ENCODE data around the gene ALG9. TPM values are rescaled to one million over a fixed set of nuclear protein-coding genes. Genes with fewer than 3 reads are reported as not detected.

Gene ALG9
- polyA plus RNA-seq, 1 donor (not counting 4 experiments of a cell fraction or from before 2014, with no cell fraction given), result 27.2 TPM

- Histone ChIP-seq H3K9me1 (ENCODE audit: control insufficient read depth, extremely low read depth, insufficient read depth, low read length) (no peaks in the 10 kb centered on the region), H4K20me1 (ENCODE audit: control insufficient read depth, extremely low read depth, insufficient read depth, low read length) (no peaks in the 10 kb centered on the region), H3K9me3 (ENCODE audit: control insufficient read depth, low read depth, low read length) (no peaks in the 10 kb centered on the region), H2AFZ (ENCODE audit: control insufficient read depth, low read length) (no peak overlapping the region), H3K79me2 (ENCODE audit: control insufficient read depth, insufficient read depth, low read length) (no peaks in the 10 kb centered on the region), H3K4me2 (ENCODE audit: control insufficient read depth, extremely low read depth, insufficient read depth, low read depth, low read length) (no peak overlapping the region), H3K4me1 (ENCODE audit: control insufficient read depth, extremely low read depth, insufficient read depth, low read length) (no peaks in the 10 kb centered on the region), H3K27ac (ENCODE audit: control insufficient read depth, insufficient read depth, low read length) (no peak overlapping the region), H3K36me3 (ENCODE audit: control insufficient read depth in 2 of 2, extremely low read depth in 1 of 2, insufficient read depth in 2 of 2, low read length in 2 of 2) (no peaks in the 10 kb centered on the region), H3K27me3 (ENCODE audit: control insufficient read depth, extremely low read depth, insufficient read depth, low read length) (no peaks in the 10 kb centered on the region), H3K4me3 (ENCODE audit: control insufficient read depth in 2 of 3, extremely low read depth in 1 of 3, insufficient read depth in 2 of 3, low read depth in 1 of 3, low read length in 3 of 3) (no peak overlapping the region), H3K9ac (ENCODE audit: control insufficient read depth, extremely low read depth, insufficient read depth, low read length) (no peak overlapping the region)
- dilution Hi-C loops (cut with MboI; ENCODE audit: extremely low pct_ligation_motif_present, low sequenced_read_pairs), result no loop called here
- TF ChIP-seq EZH2 (IDR thresholded peaks at IDR 0.05; ENCODE audit: low read length) (no peak), CTCF (optimal IDR thresholded peaks at IDR 0.05 in 1 of 3, IDR thresholded peaks at IDR 0.05 in 1 of 3, conservative IDR thresholded peaks at IDR 0.05 in 1 of 3; ENCODE audit: extremely low read depth in 1 of 3, insufficient read depth in 2 of 3, low read length in 3 of 3) (no peak)
- no peak for FAIRE-seq
- no peak for DNase-seq (ENCODE audit: low read depth, low spot score)
Observed at GRCh38 chr11:111819161-111819828, 52.1 kb downstream of the ALG9 start.

- Histone ChIP-seq H3K27ac (ENCODE audit: control insufficient read depth, insufficient read depth, low read length) (no peak overlapping the region), H2AFZ (ENCODE audit: control insufficient read depth, low read length) (no peak overlapping the region), H3K9ac (ENCODE audit: control insufficient read depth, extremely low read depth, insufficient read depth, low read length) (no peak overlapping the region), H3K27me3 (ENCODE audit: control insufficient read depth, extremely low read depth, insufficient read depth, low read length) (no peaks in the 10 kb centered on the region), H3K9me3 (ENCODE audit: control insufficient read depth, low read depth, low read length) (no peaks in the 10 kb centered on the region), H3K36me3 (ENCODE audit: control insufficient read depth in 2 of 2, extremely low read depth in 1 of 2, insufficient read depth in 2 of 2, low read length in 2 of 2) (no peaks in the 10 kb centered on the region), H4K20me1 (ENCODE audit: control insufficient read depth, extremely low read depth, insufficient read depth, low read length) (no peaks in the 10 kb centered on the region), H3K9me1 (ENCODE audit: control insufficient read depth, extremely low read depth, insufficient read depth, low read length) (no peaks in the 10 kb centered on the region), H3K4me2 (ENCODE audit: control insufficient read depth, extremely low read depth, insufficient read depth, low read depth, low read length) (no peak overlapping the region), H3K4me3 (ENCODE audit: control insufficient read depth in 2 of 3, extremely low read depth in 1 of 3, insufficient read depth in 2 of 3, low read depth in 1 of 3, low read length in 3 of 3) (no peak overlapping the region), H3K4me1 (ENCODE audit: control insufficient read depth, extremely low read depth, insufficient read depth, low read length) (no peaks in the 10 kb centered on the region), H3K79me2 (ENCODE audit: control insufficient read depth, insufficient read depth, low read length) (no peaks in the 10 kb centered on the region)
- dilution Hi-C loops (cut with MboI; ENCODE audit: extremely low pct_ligation_motif_present, low sequenced_read_pairs), result no loop called here
- DNase-seq (ENCODE audit: low read depth, low spot score) (no peak), FAIRE-seq (no peak)
- TF ChIP-seq EZH2 (IDR thresholded peaks at IDR 0.05; ENCODE audit: low read length) (no peak), CTCF (optimal IDR thresholded peaks at IDR 0.05 in 1 of 3, IDR thresholded peaks at IDR 0.05 in 1 of 3, conservative IDR thresholded peaks at IDR 0.05 in 1 of 3; ENCODE audit: extremely low read depth in 1 of 3, insufficient read depth in 2 of 3, low read length in 3 of 3) (no peak)
Observed at GRCh38 chr11:111815489-111815888, 55.9 kb downstream of the ALG9 start.
